Measurements from ENCODE around the gene ZHX3.
"Not testable (repeated sequence)": the region's sequence is repeated elsewhere in the genome, so short reads cannot be mapped to it uniquely, and the experiment has no call there.

ZHX3 gene

DNA sequence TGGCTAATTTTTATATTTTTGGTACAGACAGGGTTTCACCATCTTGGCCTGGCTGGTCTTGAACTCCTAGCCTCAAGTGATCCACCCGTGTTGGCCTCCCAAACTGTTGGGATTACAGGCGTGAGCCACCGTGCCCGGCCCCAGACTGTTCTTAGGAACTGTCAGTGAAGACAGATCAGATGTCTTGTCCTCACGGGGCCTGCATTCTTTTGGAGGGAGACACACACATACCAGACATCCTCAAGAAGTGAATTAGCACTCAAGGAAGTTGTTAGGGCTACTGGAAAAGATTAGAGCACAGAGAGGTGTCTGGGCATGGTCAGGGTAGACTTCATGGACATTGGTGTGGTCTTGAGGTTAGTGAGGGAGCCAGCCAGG is 12.8 kb upstream of the ZHX3 start:
- DNase-seq = no peak

- DNase-seq = no peak
These were observed 12.2 kb upstream of the ZHX3 start for GRCh38 chr20:41329435-41330342.

- DNase-seq = no peak
These were observed 9.6 kb upstream of the ZHX3 start for GRCh38 chr20:41327178-41327577.

DNA sequence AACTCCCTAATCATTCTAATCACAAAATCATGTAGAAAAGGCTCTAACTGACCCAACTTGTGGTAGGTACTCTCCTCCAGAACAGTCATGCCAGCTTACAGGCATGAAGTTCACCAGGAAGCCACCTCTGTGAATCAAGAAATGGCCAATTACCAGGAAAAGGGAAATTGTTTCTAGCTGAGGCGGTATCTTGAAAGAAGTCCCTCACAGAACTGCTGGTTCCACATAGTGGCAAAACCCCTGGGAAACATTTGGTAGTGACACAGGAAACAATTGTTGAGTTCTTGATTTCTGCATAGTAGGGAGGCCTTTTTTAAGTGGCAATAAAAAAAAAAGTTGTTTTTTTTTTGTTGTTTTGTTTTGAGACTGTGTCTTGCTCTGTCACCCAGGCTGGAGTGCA is 3.4 kb upstream of the ZHX3 start:
- DNase-seq = no peak

DNA sequence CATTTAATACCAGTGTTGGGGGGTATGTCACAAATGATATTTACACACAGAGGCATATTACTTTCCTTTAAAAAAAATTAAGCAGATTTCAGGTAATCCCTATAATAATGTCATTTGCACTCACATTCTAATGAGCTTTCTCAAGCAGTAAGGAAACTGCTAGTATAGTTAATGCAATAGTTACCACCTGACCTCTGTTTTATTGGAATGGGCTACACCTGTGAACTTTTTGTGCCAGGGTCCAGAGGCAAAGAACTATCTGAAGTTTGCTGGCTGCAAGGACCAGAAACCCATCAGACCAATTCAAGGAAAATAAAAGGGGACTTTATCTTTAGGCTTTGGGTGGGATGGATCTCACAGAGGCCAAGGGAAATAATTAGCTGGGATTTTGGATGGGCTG is 2.9 kb upstream of the ZHX3 start:
- no peak for DNase-seq

GRCh38 chr20:41318271-41318649 is 729 bp upstream of the ZHX3 start:
- DNase-seq = peak; percentile 30

DNA sequence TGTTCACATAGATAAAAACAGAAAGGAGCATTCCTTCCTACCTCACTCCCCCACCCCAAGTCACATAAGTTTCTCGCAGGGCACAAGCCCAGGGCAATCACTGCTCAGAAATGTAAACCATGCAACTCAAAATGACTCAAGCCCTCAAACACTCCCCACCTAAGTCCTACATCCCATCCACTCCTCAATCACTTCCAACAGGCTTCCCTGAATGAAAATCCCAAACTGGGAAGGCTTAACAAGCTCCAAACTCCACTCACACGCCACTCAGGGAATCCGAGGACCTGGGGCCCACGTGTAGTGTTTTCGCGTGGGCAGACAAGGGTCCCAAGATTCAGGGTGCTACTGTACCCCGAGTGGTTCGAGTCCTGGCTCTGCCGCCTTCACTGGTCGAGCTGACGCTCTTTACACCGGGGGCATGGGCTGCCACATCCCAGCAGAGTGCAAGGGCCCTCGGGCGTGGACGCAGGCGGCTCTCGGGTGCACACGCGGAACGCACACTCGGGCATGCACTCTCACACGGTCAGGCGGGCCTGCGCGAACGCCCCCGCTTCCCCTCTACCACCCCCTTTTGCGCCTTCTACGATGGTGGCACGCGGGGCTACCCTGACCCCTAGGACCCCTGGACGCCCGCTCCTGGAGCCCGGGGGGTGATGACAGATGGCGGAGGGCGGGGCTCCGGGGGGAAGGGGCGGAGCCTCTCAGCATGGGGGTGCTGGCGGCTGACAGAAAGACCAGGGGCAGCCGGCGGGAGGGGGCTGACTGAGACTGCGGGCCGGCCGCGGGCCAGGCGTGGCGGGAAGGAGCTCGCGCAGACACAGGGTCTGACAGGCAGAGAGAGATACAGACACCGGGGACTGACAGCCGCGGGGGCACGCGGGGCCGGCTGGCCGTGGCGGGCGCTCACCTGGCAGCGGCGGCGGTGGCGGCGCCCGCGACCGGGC is 657 bp downstream of the ZHX3 start:
- DNase-seq = no peak

- DNase-seq = no peak
These were observed 1.5 kb downstream of the ZHX3 start for GRCh38 chr20:41316051-41316450.

DNA sequence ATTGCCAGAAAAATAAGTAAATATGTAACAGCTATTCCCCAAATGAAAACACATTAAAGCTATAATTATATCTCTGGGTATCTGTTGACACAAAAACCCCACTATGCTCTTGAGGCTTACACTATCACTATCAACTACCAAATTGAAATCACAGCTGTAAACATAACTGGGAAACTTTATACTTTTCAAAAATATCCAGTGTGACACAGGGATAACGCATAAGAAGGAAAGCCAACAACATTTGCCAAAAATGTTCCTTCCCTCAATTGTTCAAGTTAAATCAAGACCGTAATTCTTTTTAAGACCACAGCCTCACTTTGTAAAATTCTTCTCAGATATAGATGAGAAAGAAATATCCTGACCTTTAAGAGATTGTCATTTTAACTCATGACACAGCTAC is 3.1 kb downstream of the ZHX3 start:
- DNase-seq = no peak

- not testable (repeated sequence) for DNase-seq
These were observed 5.5 kb downstream of the ZHX3 start for GRCh38 chr20:41312009-41312408.

DNA sequence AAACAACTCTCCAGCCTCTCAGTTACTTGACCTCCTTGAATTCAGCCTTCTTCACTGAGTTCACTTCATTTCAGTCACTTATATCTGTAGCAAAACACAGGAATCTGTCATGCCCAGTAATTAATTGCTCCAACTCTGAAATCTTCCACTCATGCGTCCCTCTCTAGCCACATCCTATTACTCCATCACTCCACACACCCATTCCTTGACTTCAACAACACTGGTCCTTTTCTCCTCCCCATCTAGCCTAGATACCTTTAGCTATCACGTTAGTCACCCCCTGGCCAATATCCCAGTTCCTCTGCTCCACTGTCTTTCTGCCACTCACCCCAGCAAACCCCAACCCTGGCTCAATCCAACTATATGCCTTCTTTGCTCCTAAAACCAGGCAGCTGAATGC is 7.7 kb downstream of the ZHX3 start:
- DNase-seq = no peak

- no peak for DNase-seq
These were observed 8.7 kb downstream of the ZHX3 start for GRCh38 chr20:41308726-41309413.

GRCh38 chr20:41308290-41308711 is 9.2 kb downstream of the ZHX3 start:
- DNase-seq = no peak

- no peak for DNase-seq
These were observed 10.5 kb downstream of the ZHX3 start for GRCh38 chr20:41307021-41307420.

DNA sequence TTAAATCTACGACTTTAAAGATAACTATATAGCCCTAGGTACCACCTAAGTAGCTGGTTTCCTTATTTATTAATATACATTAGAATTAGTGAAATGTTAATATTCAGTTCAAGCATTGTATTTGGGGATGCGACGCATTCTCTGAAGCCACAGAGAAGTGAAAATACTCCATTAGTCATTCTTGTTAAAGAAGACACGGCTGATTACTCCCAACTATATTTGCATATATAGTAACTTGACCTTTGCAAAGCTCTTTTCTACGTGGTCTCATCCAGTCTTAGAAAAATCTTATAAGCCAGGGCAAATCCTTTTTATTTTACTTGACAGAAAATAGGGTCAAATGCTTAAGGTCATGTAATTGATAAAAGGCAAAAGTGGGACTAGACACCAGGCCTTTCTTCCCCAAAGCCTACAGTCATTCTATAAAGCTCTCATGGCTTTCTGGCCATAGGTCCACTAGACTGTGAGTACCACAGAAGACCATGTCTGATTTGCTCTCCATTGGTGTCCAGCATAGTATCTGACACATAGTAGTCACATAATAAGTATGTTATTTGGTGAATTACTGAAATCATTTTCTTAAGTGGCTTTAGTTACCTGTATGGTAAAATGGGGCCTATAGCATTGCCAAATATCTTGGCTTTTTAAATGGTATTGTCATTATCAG is 11.3 kb downstream of the ZHX3 start:
- no peak for DNase-seq

- DNase-seq = no peak
These were observed 13.0 kb downstream of the ZHX3 start for GRCh38 chr20:41304424-41305079.

DNA sequence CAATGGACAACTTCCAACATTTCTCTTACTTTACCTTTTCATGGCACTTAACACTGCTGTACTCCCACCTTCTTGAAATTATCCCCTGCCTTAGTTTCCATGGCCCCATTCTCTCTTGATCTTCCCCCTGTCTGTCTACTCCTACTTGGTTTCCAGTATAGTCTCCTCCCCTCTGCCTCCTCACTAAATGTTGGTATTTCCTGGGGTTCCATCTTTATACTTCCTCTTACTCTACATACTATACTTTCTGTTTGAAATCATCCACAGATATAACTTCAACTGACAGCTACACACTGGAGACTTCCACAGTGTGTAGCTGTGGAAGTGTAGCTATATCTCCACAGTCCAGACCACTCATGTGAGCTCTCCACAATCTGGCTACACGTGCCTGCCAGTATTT is 13.5 kb downstream of the ZHX3 start:
- DNase-seq = no peak

DNA sequence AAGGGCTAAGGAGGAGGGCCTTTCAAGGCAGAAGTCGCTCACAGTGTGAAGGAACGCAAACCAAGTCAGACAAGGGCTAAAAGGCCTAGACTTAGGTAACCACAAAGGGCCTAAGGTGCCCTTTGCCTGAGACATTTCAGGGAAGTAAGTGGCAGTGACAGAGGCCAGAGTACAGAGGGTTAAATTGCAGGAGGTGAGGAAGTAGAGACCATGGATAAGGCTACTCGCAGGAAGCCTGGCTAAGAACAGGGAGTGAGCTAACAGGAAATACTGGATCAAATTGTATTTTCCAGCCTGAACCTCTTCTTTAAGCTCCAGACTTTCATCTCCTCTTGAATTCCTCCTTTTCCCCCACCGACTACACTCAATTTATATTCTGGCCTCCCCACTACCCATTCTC is 16.6 kb downstream of the ZHX3 start:
- DNase-seq = no peak

- peak; percentile 53 for DNase-seq
These were observed 17.1 kb downstream of the ZHX3 start for GRCh38 chr20:41300383-41300782.

DNA sequence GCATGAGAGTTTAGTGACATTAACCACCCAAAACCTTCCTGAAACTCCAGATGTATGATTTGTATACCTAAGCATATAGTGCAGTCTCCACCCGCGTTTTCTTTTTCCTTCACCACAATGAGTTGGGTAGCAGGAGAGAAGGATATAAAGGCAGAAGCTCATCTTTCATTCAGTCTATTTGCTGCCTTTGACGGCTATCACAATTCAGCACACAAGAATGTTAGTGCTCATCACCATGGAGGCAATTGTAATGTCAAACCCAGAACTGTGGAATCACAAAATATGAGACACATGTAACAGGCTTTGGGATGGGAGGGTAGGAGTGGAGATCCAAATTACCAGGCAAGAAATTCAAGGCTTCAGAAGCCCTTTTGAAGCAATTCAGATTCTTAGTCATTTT is 17.6 kb downstream of the ZHX3 start:
- DNase-seq = no peak

DNA sequence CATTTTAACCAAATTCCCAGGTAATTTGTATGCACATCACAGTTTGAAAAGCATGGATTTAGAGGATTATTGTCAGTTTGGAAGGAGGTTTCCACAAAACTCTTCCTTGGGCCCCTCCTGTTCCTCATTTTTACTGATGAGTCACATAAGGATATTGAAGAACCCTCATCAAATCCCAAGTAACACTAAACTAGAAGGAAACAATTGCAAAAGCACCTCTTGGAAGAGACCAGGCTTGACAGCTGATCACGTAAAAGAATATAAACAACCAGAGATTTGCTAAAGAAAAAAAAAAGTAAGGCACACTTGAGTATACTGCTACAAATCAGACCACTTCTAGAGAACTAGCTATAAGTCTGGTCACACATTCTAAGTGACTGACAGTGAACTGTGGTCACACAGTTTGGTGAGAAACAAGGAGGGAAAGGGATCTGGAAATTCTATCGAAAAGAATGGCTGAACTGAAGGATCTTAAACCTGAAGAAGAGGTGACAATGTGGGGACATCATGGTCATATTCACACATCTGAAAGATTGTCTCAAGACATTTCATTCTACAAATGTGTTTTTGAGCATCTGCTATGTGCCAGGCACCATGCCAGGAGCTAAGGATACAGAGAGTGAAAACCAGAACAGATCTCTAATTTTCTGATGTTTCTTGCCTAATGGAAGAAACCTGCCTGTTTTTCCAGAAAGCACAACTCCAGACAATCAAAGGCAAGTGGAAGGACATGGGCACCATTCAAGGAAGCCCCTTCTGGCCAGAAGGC is 24.1 kb downstream of the ZHX3 start:
- no peak for DNase-seq
